GM12878 (cell line): Measurements from ENCODE around the gene MYMX. TPM values are rescaled to one million over a fixed set of nuclear protein-coding genes. Genes with fewer than 3 reads are reported as not detected.

Source experiments
- ATF7 ChIP-seq: fragments of 450-650 bp; IDR thresholded peaks from 2 replicates; pipeline ENCODE4 v1.6.1; 2016; ENCODE audit warnings: low read depth, mild to moderate bottlenecking
- BACH1 ChIP-seq: fragments of 450-650 bp; IDR thresholded peaks from 2 replicates; pipeline ENCODE4 v1.6.1; 2017; ENCODE audit warnings: mild to moderate bottlenecking, borderline replicate concordance
- BRCA1 ChIP-seq: IDR thresholded peaks from 2 replicates; pipeline ENCODE4 v1.6.1; 2011; ENCODE audit warnings: low read depth, low read length, improper control_type of control experiment
- CBX5 ChIP-seq: sonication (generic); IDR thresholded peaks from 2 replicates; pipeline ENCODE4 v1.6.1; 2016; ENCODE audit warnings: low read depth, moderate library complexity, mild to moderate bottlenecking, inconsistent platforms
- EED ChIP-seq: sonication (generic); IDR thresholded peaks from 2 replicates; pipeline ENCODE4 v1.6.1; 2016; ENCODE audit warnings: antibody characterized with exemption, low read depth
- HDGF ChIP-seq: fragments of 450-650 bp; IDR thresholded peaks from 2 replicates; pipeline ENCODE4 v1.6.1; 2016; ENCODE audit warnings: antibody characterized with exemption
- KDM1A ChIP-seq: fragments of 200-600 bp; sonication (generic); IDR thresholded peaks from 2 replicates; pipeline ENCODE4 v1.6.1; 2016; ENCODE audit warnings: borderline replicate concordance
- MEF2B ChIP-seq: fragments of 450-650 bp; IDR thresholded peaks from 2 replicates; pipeline ENCODE4 v1.6.1; 2018; ENCODE audit warnings: mild to moderate bottlenecking, moderate library complexity; ENCODE audit not compliant: partially characterized antibody, poor library complexity, severe bottlenecking
- MTA3 ChIP-seq: IDR thresholded peaks from 2 replicates; pipeline ENCODE4 v1.6.1; 2012; ENCODE audit warnings: low read length, inconsistent platforms, borderline replicate concordance
- NFYB ChIP-seq: IDR thresholded peaks from 2 replicates; pipeline ENCODE4 v1.6.1; 2011; ENCODE audit warnings: low read depth, mild to moderate bottlenecking, low read length, improper control_type of control experiment, moderate library complexity; ENCODE audit not compliant: insufficient read depth
- REST ChIP-seq: IDR thresholded peaks from 2 replicates; pipeline ENCODE4 v1.6.1; 2012; ENCODE audit warnings: mild to moderate bottlenecking, low read depth, low read length
- SMAD1 ChIP-seq: fragments of 450-650 bp; IDR thresholded peaks from 2 replicates; pipeline ENCODE4 v1.6.1; 2018; ENCODE audit warnings: mild to moderate bottlenecking, low read depth; ENCODE audit not compliant: partially characterized antibody
- SREBF1 ChIP-seq: IDR thresholded peaks from 2 replicates; pipeline ENCODE4 v1.6.1; 2012; ENCODE audit warnings: mild to moderate bottlenecking, low read length
- SREBF2 ChIP-seq: IDR thresholded peaks from 2 replicates; pipeline ENCODE4 v1.6.1; 2012; ENCODE audit warnings: mild to moderate bottlenecking, low read length
- SUPT20H ChIP-seq: IDR thresholded peaks from 2 replicates; pipeline ENCODE4 v1.6.1; 2011; ENCODE audit warnings: low read depth, mild to moderate bottlenecking, low read length, moderate library complexity, borderline replicate concordance; ENCODE audit not compliant: control insufficient read depth
- SUZ12 ChIP-seq: fragments of 200-600 bp; sonication (generic); IDR thresholded peaks from one replicate; pipeline ENCODE4 v1.6.1; 2018; ENCODE audit warnings: antibody characterized with exemption, mild to moderate bottlenecking; ENCODE audit not compliant: unreplicated experiment
- ZBED1 ChIP-seq: IDR thresholded peaks from 2 replicates; pipeline ENCODE4 v1.6.1; 2016; ENCODE audit warnings: borderline replicate concordance
- ZBTB40 ChIP-seq: fragments of 450-650 bp; IDR thresholded peaks from 2 replicates; pipeline ENCODE4 v1.6.1; 2016; ENCODE audit warnings: mild to moderate bottlenecking, moderate library complexity, borderline replicate concordance
- polyA plus RNA-seq, 11 experiments: library from polyadenylated mRNA; depleted of rRNA in 4 of 11; unstranded in 6 of 11; stranded (reverse) in 5 of 11; fragments of >200 nt; fragmentation: Nextera tagmentation in 4 of 11; fragmentation: Illumina TruSeq in 1 of 11; extraction: Ambion mirVana in 4 of 11; extraction: Trizol in 1 of 11; gene quantifications; 1 replicate in 1 of 11; 2 replicates in 10 of 11; pipeline versions ENCODE4 v1.2.1 to v1.2.3, GENCODE V29; 2011 to 2016; ENCODE audit warnings: inconsistent platforms in 2 of 11, missing spikeins in 2 of 11, low read depth in 1 of 11
- total RNA-seq, 4 experiments: library from RNA; depleted of rRNA in 3 of 4; stranded (reverse); fragments of >200 nt in 3 of 4; fragmentation: Illumina TruSeq in 1 of 4; extraction: Trizol in 1 of 4; gene quantifications; 2 replicates each; pipeline versions ENCODE4 v1.2.1 to v1.2.3, GENCODE V29; 2013 to 2021
- TF ChIP-seq, protein P1 (sequence below): fragments of 450-650 bp; IDR thresholded peaks from 2 replicates; pipeline ENCODE4 v1.6.1; 2016; ENCODE audit warnings: mild to moderate bottlenecking
- TF ChIP-seq, protein P2 (sequence below): IDR thresholded peaks from 2 replicates; pipeline ENCODE4 v1.6.1; 2011; ENCODE audit warnings: mild to moderate bottlenecking, low read depth, low read length, moderate library complexity; ENCODE audit not compliant: insufficient replicate concordance

The MYMX gene
- total and polyA plus RNA-seq, 10 of the 15 experiments (the other 5 are each of a cell fraction or from before 2014, with no cell fraction given) = not detected

- TF ChIP-seq, protein P1, sequence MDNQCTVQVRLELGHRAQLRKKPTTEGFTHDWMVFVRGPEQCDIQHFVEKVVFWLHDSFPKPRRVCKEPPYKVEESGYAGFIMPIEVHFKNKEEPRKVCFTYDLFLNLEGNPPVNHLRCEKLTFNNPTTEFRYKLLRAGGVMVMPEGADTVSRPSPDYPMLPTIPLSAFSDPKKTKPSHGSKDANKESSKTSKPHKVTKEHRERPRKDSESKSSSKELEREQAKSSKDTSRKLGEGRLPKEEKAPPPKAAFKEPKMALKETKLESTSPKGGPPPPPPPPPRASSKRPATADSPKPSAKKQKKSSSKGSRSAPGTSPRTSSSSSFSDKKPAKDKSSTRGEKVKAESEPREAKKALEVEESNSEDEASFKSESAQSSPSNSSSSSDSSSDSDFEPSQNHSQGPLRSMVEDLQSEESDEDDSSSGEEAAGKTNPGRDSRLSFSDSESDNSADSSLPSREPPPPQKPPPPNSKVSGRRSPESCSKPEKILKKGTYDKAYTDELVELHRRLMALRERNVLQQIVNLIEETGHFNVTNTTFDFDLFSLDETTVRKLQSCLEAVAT = 0 out of 2 replicates have a peak, but pooled peaks have one; percentile 43
- 0 out of 2 replicates have a peak, but pooled peaks have one; percentile 89 for TF ChIP-seq HDGF
- TF ChIP-seq NFYB = no peak
- no peak for TF ChIP-seq SUPT20H
- no peak for TF ChIP-seq SREBF2
- no peak for TF ChIP-seq SREBF1
- TF ChIP-seq, protein P2, sequence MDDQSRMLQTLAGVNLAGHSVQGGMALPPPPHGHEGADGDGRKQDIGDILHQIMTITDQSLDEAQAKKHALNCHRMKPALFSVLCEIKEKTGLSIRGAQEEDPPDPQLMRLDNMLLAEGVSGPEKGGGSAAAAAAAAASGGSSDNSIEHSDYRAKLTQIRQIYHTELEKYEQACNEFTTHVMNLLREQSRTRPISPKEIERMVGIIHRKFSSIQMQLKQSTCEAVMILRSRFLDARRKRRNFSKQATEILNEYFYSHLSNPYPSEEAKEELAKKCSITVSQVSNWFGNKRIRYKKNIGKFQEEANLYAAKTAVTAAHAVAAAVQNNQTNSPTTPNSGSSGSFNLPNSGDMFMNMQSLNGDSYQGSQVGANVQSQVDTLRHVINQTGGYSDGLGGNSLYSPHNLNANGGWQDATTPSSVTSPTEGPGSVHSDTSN = no peak
- TF ChIP-seq EED = peak; percentile 35; the same call in 1 of the 2 replicates
- TF ChIP-seq CBX5 = no peak
- TF ChIP-seq MTA3 = no peak
- TF ChIP-seq SUZ12 = no peak
- TF ChIP-seq BACH1 = no peak; the same call in 1 of the 2 replicates
- TF ChIP-seq REST = no peak
- TF ChIP-seq MEF2B = peak; percentile 41
- TF ChIP-seq ATF7 = peak; percentile 38; the same call in 1 of the 2 replicates
- TF ChIP-seq ZBED1 = no peak
- no peak for TF ChIP-seq KDM1A
- no peak for TF ChIP-seq SMAD1
- TF ChIP-seq ZBTB40 = no peak
- TF ChIP-seq BRCA1 = no peak
Measured at GRCh38 chr6:44221291-44221960, 4.7 kb downstream of the MYMX start (continued).
